ENCODE results near the gene RDX. TPM values are rescaled to one million over a fixed set of nuclear protein-coding genes. Genes with fewer than 3 reads are reported as not detected.
"Not testable (repeated sequence)": the region's sequence is repeated elsewhere in the genome, so short reads cannot be mapped to it uniquely, and the experiment has no call there.

RDX gene
- total RNA-seq, 4 donors from 2014 or later, result 26.5 to 42.3 (median 32.6) TPM

DNA sequence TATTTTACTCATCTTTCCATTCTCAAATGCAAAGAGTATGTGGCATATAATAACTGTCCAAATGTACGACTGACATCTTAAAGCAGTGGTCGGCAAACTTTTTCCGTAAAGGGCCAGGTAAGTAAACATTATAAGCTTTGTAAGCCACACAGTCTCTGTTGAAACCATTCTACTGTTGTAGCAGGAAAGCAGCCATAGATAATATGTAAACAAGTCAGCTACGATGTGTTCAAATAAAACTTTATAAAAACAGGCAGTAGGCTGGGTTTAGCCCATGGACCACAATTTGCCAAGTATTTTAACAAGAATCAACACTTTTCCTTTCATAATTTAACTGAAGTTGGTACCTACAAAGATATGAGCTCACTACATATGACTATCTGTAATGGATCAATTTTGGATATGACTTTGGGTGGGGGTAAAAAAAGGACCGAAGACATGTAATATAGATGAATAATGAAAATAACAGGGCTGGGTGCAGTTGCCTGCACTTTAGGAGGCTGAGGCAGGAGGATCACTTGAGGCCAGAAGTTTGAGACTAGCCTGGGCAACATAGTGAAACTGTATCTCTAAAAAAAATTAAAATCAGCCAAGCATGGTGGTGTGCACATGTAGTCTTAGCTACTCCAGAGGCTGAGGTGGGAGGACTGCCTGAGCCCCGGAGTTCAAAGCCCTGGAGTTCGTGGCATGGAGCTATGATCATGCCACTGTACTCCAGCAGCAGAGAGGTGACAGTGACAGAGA, 5.7 kb downstream of the RDX start:
- DNase-seq (ENCODE audit: low spot score in 2 of 2), result no peak
- no peak for TF ChIP-seq CTCF (IDR thresholded peaks at IDR 0.05)
- no peak for TF ChIP-seq POLR2A (IDR thresholded peaks at IDR 0.05)
- 95 to 97% methylated on average over 7 of the region's 7 CpGs for WGBS, 2 donors
- intact Hi-C loops (cut with DNase I; ENCODE audit: low total_unique reads), result no loop called here
- H3K4me3 ChIP-seq (ENCODE audit: low read depth, poor library complexity, severe bottlenecking), result no peak overlapping the region

GRCh38 chr11:110289472-110289871, 6.9 kb downstream of the RDX start:
- TF ChIP-seq POLR2A (IDR thresholded peaks at IDR 0.05) (no peak), CTCF (IDR thresholded peaks at IDR 0.05) (no peak)
- intact Hi-C loops (cut with DNase I; ENCODE audit: low total_unique reads), result no loop called here
- 85 to 90% methylated on average over 10 of the region's 10 CpGs for WGBS, 2 donors
- H3K4me3 ChIP-seq (ENCODE audit: low read depth, poor library complexity, severe bottlenecking), result no peak overlapping the region
- no peak for DNase-seq (ENCODE audit: low spot score in 2 of 2)

GRCh38 chr11:110287537-110287936, 8.9 kb downstream of the RDX start:
- TF ChIP-seq CTCF (IDR thresholded peaks at IDR 0.05), result no peak
- no peak for TF ChIP-seq POLR2A (IDR thresholded peaks at IDR 0.05)
- intact Hi-C loops (cut with DNase I; ENCODE audit: low total_unique reads), result no loop called here

GRCh38 chr11:110286298-110287040, 9.9 kb downstream of the RDX start:
- intact Hi-C loops (cut with DNase I; ENCODE audit: low total_unique reads), result no loop called here
- TF ChIP-seq CTCF (IDR thresholded peaks at IDR 0.05), result no peak
- TF ChIP-seq POLR2A (IDR thresholded peaks at IDR 0.05), result no peak
- DNase-seq (ENCODE audit: low spot score in 2 of 2), result no peak
- no peak overlapping the region for H3K4me3 ChIP-seq (ENCODE audit: low read depth, poor library complexity, severe bottlenecking)
- WGBS, 2 donors, result 65 to 68% methylated on average over 4 of the region's 4 CpGs

More at GRCh38 chr11:110287537-110287936, 8.9 kb downstream of the RDX start:
- WGBS, 2 donors, result 84 to 86% methylated on average over 1 of the region's 1 CpG
- DNase-seq (ENCODE audit: low spot score in 2 of 2), result no peak
- no peak overlapping the region for H3K4me3 ChIP-seq (ENCODE audit: low read depth, poor library complexity, severe bottlenecking)

GRCh38 chr11:110283862-110284261, 12.6 kb downstream of the RDX start:
- TF ChIP-seq CTCF (IDR thresholded peaks at IDR 0.05) (no peak), POLR2A (IDR thresholded peaks at IDR 0.05) (no peak)
- 88 to 89% methylated on average over 4 of the region's 4 CpGs for WGBS, 2 donors
- intact Hi-C loops (cut with DNase I; ENCODE audit: low total_unique reads), result no loop called here
- H3K4me3 ChIP-seq (ENCODE audit: low read depth, poor library complexity, severe bottlenecking), result no peak overlapping the region
- DNase-seq (ENCODE audit: low spot score in 2 of 2), result no peak

DNA sequence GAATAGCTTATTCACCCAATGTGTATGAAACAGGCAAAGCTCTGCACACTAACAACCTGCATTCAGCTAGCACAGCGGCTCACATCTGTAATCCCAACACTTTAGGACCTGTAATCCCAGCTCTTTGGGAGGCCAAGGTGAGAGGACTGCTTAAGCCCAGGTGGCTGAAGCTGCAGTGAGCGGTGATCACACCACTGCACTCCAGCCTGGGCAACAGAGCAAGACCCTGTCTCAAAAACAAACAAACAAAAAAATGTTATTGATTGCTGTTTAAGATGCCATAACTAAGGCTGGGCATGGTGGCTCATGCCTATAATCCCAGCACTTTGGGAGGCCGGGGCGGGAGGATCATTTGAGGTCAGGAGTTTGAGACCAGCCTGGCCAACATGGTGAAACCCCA, 15.8 kb downstream of the RDX start:
- intact Hi-C loops (cut with DNase I; ENCODE audit: low total_unique reads); H3K4me3 ChIP-seq (ENCODE audit: low read depth, poor library complexity, severe bottlenecking); DNase-seq (ENCODE audit: low spot score in 2 of 2): not testable (repeated sequence)
- 96 to 98% methylated on average over 4 of the region's 4 CpGs for WGBS, 2 donors

Data from lower leg skin (tissue), 4 donors.